HG03095 (cell line): ENCODE measurements around the gene SFN.
"Not testable (repeated sequence)": the region's sequence is repeated elsewhere in the genome, so short reads cannot be mapped to it uniquely, and the experiment has no call there.

Experiments used
- ATAC-seq: cut with Tn5 transposase; IDR thresholded peaks from one replicate; pipeline ENCODE4 v1.9.1; 2021; ENCODE audit warnings: moderate library complexity; ENCODE audit not compliant: unreplicated experiment

Gene SFN

GRCh38 chr1:26862781-26863684, at the start of gene SFN:
SFN (plus strand) TSS chr1:26863149; CDS start chr1:26863213, 64 bp downstream.
- no peak for ATAC-seq

GRCh38 chr1:26814377-26814776, 48.6 kb upstream of the SFN start:
- ATAC-seq, result no peak

- ATAC-seq, result no peak
Measured at GRCh38 chr1:26814893-26815292, 48.1 kb upstream of the SFN start.

- ATAC-seq, result peak; percentile 77
Measured at GRCh38 chr1:26820784-26821269, 42.1 kb upstream of the SFN start.

- ATAC-seq, result no peak
Measured at GRCh38 chr1:26822737-26823395, 40.1 kb upstream of the SFN start.

- ATAC-seq, result no peak
Measured at GRCh38 chr1:26824731-26825130, 38.2 kb upstream of the SFN start.

GRCh38 chr1:26826261-26827105, 36.5 kb upstream of the SFN start, which contains the start of gene ZDHHC18:
ZDHHC18 (plus strand) TSS chr1:26826688; CDS start chr1:26826805, 117 bp downstream.
- ATAC-seq, result peak; percentile 57

- ATAC-seq, result no peak
Measured at GRCh38 chr1:26827106-26827604, 35.8 kb upstream of the SFN start.

GRCh38 chr1:26827663-26828062, 35.3 kb upstream of the SFN start:
- ATAC-seq, result no peak

- no peak for ATAC-seq
Measured at GRCh38 chr1:26828411-26828991, 34.4 kb upstream of the SFN start.

GRCh38 chr1:26829184-26829911, 33.6 kb upstream of the SFN start:
- no peak for ATAC-seq

- no peak for ATAC-seq
Measured at GRCh38 chr1:26831059-26831458, 31.9 kb upstream of the SFN start.

- no peak for ATAC-seq
Measured at GRCh38 chr1:26831546-26832248, 31.3 kb upstream of the SFN start.

- no peak for ATAC-seq
Measured at GRCh38 chr1:26832249-26832960, 30.5 kb upstream of the SFN start.

GRCh38 chr1:26833432-26834405, 29.2 kb upstream of the SFN start:
- ATAC-seq, result peak; percentile 83

GRCh38 chr1:26837665-26838064, 25.3 kb upstream of the SFN start:
- not testable (repeated sequence) for ATAC-seq
